ENCODE measurements around the gene CREB5.

DNA sequence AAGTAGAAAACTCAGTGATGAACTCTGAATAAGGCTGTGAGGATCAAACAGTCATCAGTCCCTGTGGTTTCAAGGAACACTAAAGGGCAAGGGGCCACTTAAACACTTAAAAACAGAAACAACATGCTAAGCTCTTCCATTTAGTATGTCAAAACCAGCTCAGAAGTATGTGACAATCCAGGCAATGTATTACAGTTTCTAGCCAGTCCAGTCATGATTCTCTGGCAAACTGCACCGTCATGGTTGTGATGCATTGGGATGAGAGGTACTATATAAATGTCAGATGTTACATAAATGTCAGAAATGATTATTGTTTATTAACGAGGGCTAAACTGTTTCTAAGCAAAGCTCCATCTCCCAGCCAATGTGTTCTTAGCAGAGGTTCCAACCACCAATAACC, 4.7 kb upstream of the CREB5 start:
- TF ChIP-seq, protein P1, sequence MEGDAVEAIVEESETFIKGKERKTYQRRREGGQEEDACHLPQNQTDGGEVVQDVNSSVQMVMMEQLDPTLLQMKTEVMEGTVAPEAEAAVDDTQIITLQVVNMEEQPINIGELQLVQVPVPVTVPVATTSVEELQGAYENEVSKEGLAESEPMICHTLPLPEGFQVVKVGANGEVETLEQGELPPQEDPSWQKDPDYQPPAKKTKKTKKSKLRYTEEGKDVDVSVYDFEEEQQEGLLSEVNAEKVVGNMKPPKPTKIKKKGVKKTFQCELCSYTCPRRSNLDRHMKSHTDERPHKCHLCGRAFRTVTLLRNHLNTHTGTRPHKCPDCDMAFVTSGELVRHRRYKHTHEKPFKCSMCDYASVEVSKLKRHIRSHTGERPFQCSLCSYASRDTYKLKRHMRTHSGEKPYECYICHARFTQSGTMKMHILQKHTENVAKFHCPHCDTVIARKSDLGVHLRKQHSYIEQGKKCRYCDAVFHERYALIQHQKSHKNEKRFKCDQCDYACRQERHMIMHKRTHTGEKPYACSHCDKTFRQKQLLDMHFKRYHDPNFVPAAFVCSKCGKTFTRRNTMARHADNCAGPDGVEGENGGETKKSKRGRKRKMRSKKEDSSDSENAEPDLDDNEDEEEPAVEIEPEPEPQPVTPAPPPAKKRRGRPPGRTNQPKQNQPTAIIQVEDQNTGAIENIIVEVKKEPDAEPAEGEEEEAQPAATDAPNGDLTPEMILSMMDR (IDR thresholded peaks at IDR 0.05 in 4 of 5, conservative IDR thresholded peaks at IDR 0.05 in 1 of 5) = no peak
- no peak for TF ChIP-seq POLR2A (IDR thresholded peaks at IDR 0.05)

Measured in gastrocnemius medialis (tissue), 4 donors.